Activated T-helper 17 cell treated with anti-CD3 and anti-CD28 coated beads, Interleukin-2, amount 50 U/mL, for 72 hours (primary cell): ENCODE measurements around the gene KCTD2. TPM values are rescaled to one million over a fixed set of nuclear protein-coding genes. Genes with fewer than 3 reads are reported as not detected.
"Not testable (repeated sequence)": the region's sequence is repeated elsewhere in the genome, so short reads cannot be mapped to it uniquely, and the experiment has no call there.

Source experiments
- ATAC-seq: fragments of 150-1000 bp; cut with Tn5 transposase; replicated peaks from 2 replicates; pipeline ENCODE4 v1.10.0; 2021; ENCODE audit warnings: mild to moderate bottlenecking, moderate library complexity
- H3K27ac Mint-ChIP-seq: one replicate; pipeline ENCODE4 v1.8.0; 2022; ENCODE audit warnings: mixed read lengths
- H3K27me3 Mint-ChIP-seq: one replicate; pipeline ENCODE4 v1.8.0; 2022; ENCODE audit warnings: mixed read lengths
- H3K36me3 Mint-ChIP-seq: one replicate; pipeline ENCODE4 v1.8.0; 2022; ENCODE audit warnings: low read depth, mild to moderate bottlenecking, mixed read lengths
- H3K4me1 Mint-ChIP-seq: one replicate; pipeline ENCODE4 v1.8.0; 2022; ENCODE audit warnings: mixed read lengths
- H3K4me3 Mint-ChIP-seq: one replicate; pipeline ENCODE4 v1.8.0; 2022; ENCODE audit warnings: mild to moderate bottlenecking, mixed read lengths
- H3K9me3 Mint-ChIP-seq: one replicate; pipeline ENCODE4 v1.8.0; 2022; ENCODE audit warnings: mixed read lengths
- total RNA-seq, 2 donors: library from RNA; stranded (reverse); gene quantifications; one replicate each; pipeline ENCODE4 v1.2.3, GENCODE V29; 2022

KCTD2 gene
- total RNA-seq, 2 donors from 2014 or later = 21.3 to 22.1 TPM

- peaks cover 18% of the 10 kb centered on the region for H3K36me3 Mint-ChIP-seq
Observed at GRCh38 chr17:75011401-75012095, 35.5 kb upstream of the KCTD2 start.

GRCh38 chr17:75012096-75012345 is 35.0 kb upstream of the KCTD2 start:
- Mint-ChIP-seq H3K27me3 (no peaks in the 10 kb centered on the region), H3K4me3 (peak overlapping the region; percentile 76), H3K9me3 (no peaks in the 10 kb centered on the region), H3K27ac (peak overlapping the region; percentile 94), H3K36me3 (peaks cover 22% of the 10 kb centered on the region), H3K4me1 (peaks cover 30% of the 10 kb centered on the region)
- no peak for ATAC-seq

More at GRCh38 chr17:75011401-75012095, 35.5 kb upstream of the KCTD2 start:
- no peaks in the 10 kb centered on the region for H3K27me3 Mint-ChIP-seq
- no peak for ATAC-seq
- peak overlapping the region; percentile 94 for H3K27ac Mint-ChIP-seq
- peaks cover 30% of the 10 kb centered on the region for H3K4me1 Mint-ChIP-seq
- no peaks in the 10 kb centered on the region for H3K9me3 Mint-ChIP-seq
- peak overlapping the region; percentile 76 for H3K4me3 Mint-ChIP-seq

- Mint-ChIP-seq H3K4me1 (peaks cover 30% of the 10 kb centered on the region), H3K27ac (peak within 1 kb of the TSS; percentile 94), H3K27me3 (no peaks in the 10 kb centered on the region), H3K36me3 (peaks cover 24% of the 10 kb centered on the region), H3K9me3 (no peaks in the 10 kb centered on the region), H3K4me3 (peak within 1 kb of the TSS; percentile 76)
- peak; percentile 95 for ATAC-seq
Observed at GRCh38 chr17:75012346-75013091, 34.5 kb upstream of the KCTD2 start, which contains the start of gene MRPL58. Gene MRPL58 (plus strand): TSS chr17:75012670. CDS start chr17:75012687, 17 bp downstream.

- H3K4me3 Mint-ChIP-seq = peak overlapping the region; percentile 76
- peaks cover 30% of the 10 kb centered on the region for H3K4me1 Mint-ChIP-seq
- H3K27ac Mint-ChIP-seq = peak overlapping the region; percentile 94
- H3K9me3 Mint-ChIP-seq = no peaks in the 10 kb centered on the region
- ATAC-seq = no peak
- no peaks in the 10 kb centered on the region for H3K27me3 Mint-ChIP-seq
- H3K36me3 Mint-ChIP-seq = peaks cover 29% of the 10 kb centered on the region
Observed at GRCh38 chr17:75013092-75013559, 33.9 kb upstream of the KCTD2 start.

GRCh38 chr17:75019146-75019545 is 27.9 kb upstream of the KCTD2 start:
- no peak overlapping the region for H3K27ac Mint-ChIP-seq
- no peaks in the 10 kb centered on the region for H3K9me3 Mint-ChIP-seq
- no peak overlapping the region for H3K4me3 Mint-ChIP-seq
- H3K27me3 Mint-ChIP-seq = no peaks in the 10 kb centered on the region
- ATAC-seq = no peak
- peaks cover 82% of the 10 kb centered on the region for H3K36me3 Mint-ChIP-seq
- peaks cover 11% of the 10 kb centered on the region for H3K4me1 Mint-ChIP-seq

- Mint-ChIP-seq H3K36me3 (peaks cover 80% of the 10 kb centered on the region), H3K9me3 (no peaks in the 10 kb centered on the region)
Observed at GRCh38 chr17:75019710-75020109, 27.3 kb upstream of the KCTD2 start.

GRCh38 chr17:75020331-75021110 is 26.5 kb upstream of the KCTD2 start:
- no peaks in the 10 kb centered on the region for H3K27me3 Mint-ChIP-seq
- no peak overlapping the region for H3K4me3 Mint-ChIP-seq
- ATAC-seq = no peak
- H3K36me3 Mint-ChIP-seq = peaks cover 72% of the 10 kb centered on the region
- H3K9me3 Mint-ChIP-seq = no peaks in the 10 kb centered on the region
- H3K27ac Mint-ChIP-seq = no peak overlapping the region
- peaks cover 5% of the 10 kb centered on the region for H3K4me1 Mint-ChIP-seq

More at GRCh38 chr17:75019710-75020109, 27.3 kb upstream of the KCTD2 start:
- H3K27me3 Mint-ChIP-seq = no peaks in the 10 kb centered on the region
- H3K4me1 Mint-ChIP-seq = peaks cover 9% of the 10 kb centered on the region
- H3K27ac Mint-ChIP-seq = no peak overlapping the region
- ATAC-seq = no peak
- no peak overlapping the region for H3K4me3 Mint-ChIP-seq

- H3K4me3 Mint-ChIP-seq = peak overlapping the region; percentile 61
- ATAC-seq = peak; percentile 29
Observed at GRCh38 chr17:75024686-75025397, 22.2 kb upstream of the KCTD2 start.

GRCh38 chr17:75025398-75025734 is 21.7 kb upstream of the KCTD2 start:
- not testable (repeated sequence) for H3K27me3 Mint-ChIP-seq, H3K9me3 Mint-ChIP-seq, H3K4me1 Mint-ChIP-seq, ATAC-seq
- H3K4me3 Mint-ChIP-seq = peak overlapping the region; percentile 61
- H3K27ac Mint-ChIP-seq = peak overlapping the region; percentile 15
- H3K36me3 Mint-ChIP-seq = peaks cover 31% of the 10 kb centered on the region

More at GRCh38 chr17:75024686-75025397, 22.2 kb upstream of the KCTD2 start:
- Mint-ChIP-seq H3K27ac (peak overlapping the region; percentile 15), H3K36me3 (peaks cover 36% of the 10 kb centered on the region), H3K4me1 (peaks cover 5% of the 10 kb centered on the region), H3K9me3 (no peaks in the 10 kb centered on the region), H3K27me3 (no peaks in the 10 kb centered on the region)

- ATAC-seq, H3K27ac Mint-ChIP-seq, H3K4me3 Mint-ChIP-seq, H3K27me3 Mint-ChIP-seq, H3K4me1 Mint-ChIP-seq, H3K9me3 Mint-ChIP-seq: not testable (repeated sequence)
- peaks cover 18% of the 10 kb centered on the region for H3K36me3 Mint-ChIP-seq
Observed at GRCh38 chr17:75026650-75027049, 20.4 kb upstream of the KCTD2 start.

GRCh38 chr17:75030161-75030560 is 16.9 kb upstream of the KCTD2 start:
- Mint-ChIP-seq H3K27ac (no peak overlapping the region), H3K4me3 (no peak overlapping the region), H3K4me1 (peaks cover 32% of the 10 kb centered on the region), H3K36me3 (peaks cover 19% of the 10 kb centered on the region), H3K27me3 (no peaks in the 10 kb centered on the region), H3K9me3 (no peaks in the 10 kb centered on the region)
- no peak for ATAC-seq

GRCh38 chr17:75031972-75032719 is 14.9 kb upstream of the KCTD2 start:
- H3K36me3 Mint-ChIP-seq = peaks cover 30% of the 10 kb centered on the region
- ATAC-seq = peak; percentile 62

GRCh38 chr17:75032720-75033280 is 14.2 kb upstream of the KCTD2 start:
- peak overlapping the region; percentile 71 for H3K4me3 Mint-ChIP-seq
- peaks cover 35% of the 10 kb centered on the region for H3K4me1 Mint-ChIP-seq
- peaks cover 30% of the 10 kb centered on the region for H3K36me3 Mint-ChIP-seq
- peak; percentile 8 for ATAC-seq
- peak overlapping the region; percentile 42 for H3K27ac Mint-ChIP-seq
- H3K27me3 Mint-ChIP-seq = no peaks in the 10 kb centered on the region
- H3K9me3 Mint-ChIP-seq = no peaks in the 10 kb centered on the region

More at GRCh38 chr17:75031972-75032719, 14.9 kb upstream of the KCTD2 start:
- Mint-ChIP-seq H3K27me3 (no peaks in the 10 kb centered on the region), H3K4me1 (peaks cover 35% of the 10 kb centered on the region), H3K27ac (peak overlapping the region; percentile 42), H3K4me3 (peak overlapping the region; percentile 71), H3K9me3 (no peaks in the 10 kb centered on the region)
